Measurements from ENCODE around the gene EDC4. TPM values are rescaled to one million over a fixed set of nuclear protein-coding genes. Genes with fewer than 3 reads are reported as not detected.

The EDC4 gene
- total RNA-seq, 4 donors from 2014 or later: 36.7 to 62.4 (median 55.6) TPM

DNA sequence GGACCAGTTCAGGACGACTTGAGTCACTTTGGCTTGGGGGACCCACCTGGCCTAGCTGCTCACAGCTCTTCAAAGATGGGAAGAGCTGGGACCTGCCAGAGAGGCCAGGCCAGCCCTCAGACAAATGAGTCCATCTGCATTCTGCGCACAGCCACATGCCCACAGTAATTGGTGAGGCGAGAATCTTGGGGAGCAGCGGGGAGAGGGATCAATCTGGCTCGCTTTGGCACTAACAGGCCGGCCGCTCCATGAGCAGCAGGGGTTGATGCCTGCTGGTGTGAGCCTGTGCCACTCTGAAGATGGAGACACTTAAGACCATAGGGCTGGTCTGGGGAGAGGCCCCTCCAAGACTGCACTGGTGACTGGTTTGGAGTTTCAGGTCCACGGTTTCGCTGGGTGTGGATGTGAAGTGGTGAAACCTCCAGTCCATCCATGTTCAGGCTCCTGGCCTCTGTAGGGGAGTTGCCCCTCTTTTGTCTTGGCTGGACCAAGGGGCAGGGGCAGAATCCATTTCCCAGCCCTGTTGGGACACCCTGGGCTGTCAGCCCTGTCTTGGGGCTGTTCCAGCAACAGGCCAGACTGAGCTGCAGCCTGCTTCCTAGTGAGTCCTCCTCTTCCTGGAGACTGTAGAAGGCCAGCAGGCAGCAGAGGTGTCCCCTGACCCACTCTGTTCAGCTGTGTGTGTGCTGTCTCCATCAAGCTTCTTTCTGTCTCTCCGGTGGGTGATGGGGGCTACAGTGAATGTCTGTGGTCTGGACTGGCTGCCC, 51.5 kb downstream of the EDC4 start:
- no peak overlapping the region for H3K4me3 ChIP-seq
- WGBS, 2 donors: 76 to 91% methylated on average over 10 of the region's 10 CpGs
- H3K27ac ChIP-seq: peak overlapping the region in 1 of 4 donors; percentile 16

DNA sequence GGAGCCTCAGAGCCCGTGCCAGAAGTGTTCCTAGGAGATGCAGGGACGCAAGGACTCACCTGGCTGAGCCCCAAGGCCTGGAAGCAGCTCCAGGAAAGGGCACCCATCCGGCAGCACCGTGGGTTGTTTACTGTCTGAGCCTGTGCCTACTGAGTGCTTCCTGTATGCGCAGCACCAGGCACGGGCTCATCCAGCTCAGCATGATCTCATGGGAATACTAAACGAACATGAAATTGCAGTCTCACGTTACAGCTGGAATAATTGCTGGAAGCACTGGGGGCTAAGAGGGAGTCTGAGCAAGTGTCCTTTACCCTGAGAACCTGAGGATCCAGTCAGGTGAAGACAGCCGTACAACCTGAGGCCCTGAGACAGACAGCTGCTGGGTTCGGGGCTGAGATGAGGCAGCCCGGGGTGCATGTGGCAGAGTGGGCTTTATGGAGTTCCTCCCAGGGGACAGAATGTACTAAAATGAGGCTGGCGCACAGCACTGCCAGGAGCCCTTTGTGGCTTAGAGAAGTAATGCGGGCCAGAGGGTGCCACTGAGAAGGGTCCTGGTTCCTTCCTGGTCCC, 53.4 kb downstream of the EDC4 start:
- peaks cover 0 to 53% (median 4%) of the 10 kb centered on the region in 4 donors for H3K4me1 ChIP-seq
- H3K27ac ChIP-seq: peak overlapping the region; percentile 2 to 62 (median 20)
- TF ChIP-seq EP300 (IDR thresholded peaks at IDR 0.05): no peak
- TF ChIP-seq POLR2A (IDR thresholded peaks at IDR 0.05): no peak
- TF ChIP-seq, protein P1, sequence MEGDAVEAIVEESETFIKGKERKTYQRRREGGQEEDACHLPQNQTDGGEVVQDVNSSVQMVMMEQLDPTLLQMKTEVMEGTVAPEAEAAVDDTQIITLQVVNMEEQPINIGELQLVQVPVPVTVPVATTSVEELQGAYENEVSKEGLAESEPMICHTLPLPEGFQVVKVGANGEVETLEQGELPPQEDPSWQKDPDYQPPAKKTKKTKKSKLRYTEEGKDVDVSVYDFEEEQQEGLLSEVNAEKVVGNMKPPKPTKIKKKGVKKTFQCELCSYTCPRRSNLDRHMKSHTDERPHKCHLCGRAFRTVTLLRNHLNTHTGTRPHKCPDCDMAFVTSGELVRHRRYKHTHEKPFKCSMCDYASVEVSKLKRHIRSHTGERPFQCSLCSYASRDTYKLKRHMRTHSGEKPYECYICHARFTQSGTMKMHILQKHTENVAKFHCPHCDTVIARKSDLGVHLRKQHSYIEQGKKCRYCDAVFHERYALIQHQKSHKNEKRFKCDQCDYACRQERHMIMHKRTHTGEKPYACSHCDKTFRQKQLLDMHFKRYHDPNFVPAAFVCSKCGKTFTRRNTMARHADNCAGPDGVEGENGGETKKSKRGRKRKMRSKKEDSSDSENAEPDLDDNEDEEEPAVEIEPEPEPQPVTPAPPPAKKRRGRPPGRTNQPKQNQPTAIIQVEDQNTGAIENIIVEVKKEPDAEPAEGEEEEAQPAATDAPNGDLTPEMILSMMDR (IDR thresholded peaks at IDR 0.05): no peak
- no peaks in the 10 kb centered on the region for H3K27me3 ChIP-seq
- DNase-seq (ENCODE audit: low spot score in 2 of 2): peak in 1 of 2 donors; percentile 9
- H3K9me3 ChIP-seq: no peaks in the 10 kb centered on the region
- H3K36me3 ChIP-seq: peaks cover 0 to 66% (median 5%) of the 10 kb centered on the region in 3 donors
- no peak overlapping the region for H3K4me3 ChIP-seq
- WGBS, 2 donors: 46 to 53% methylated on average over 7 to 13 of the region's 13 CpGs

More for the DNA sequence above, 51.5 kb downstream of the EDC4 start:
- Histone ChIP-seq H3K4me1 (peaks cover 0 to 65% (median 4%) of the 10 kb centered on the region in 4 donors), H3K36me3 (peaks cover 0 to 48% (median 5%) of the 10 kb centered on the region in 3 donors), H3K9me3 (no peaks in the 10 kb centered on the region), H3K27me3 (no peaks in the 10 kb centered on the region)
- no peak for TF ChIP-seq POLR2A (IDR thresholded peaks at IDR 0.05)
- no peak for TF ChIP-seq EP300 (IDR thresholded peaks at IDR 0.05)
- TF ChIP-seq, protein P1 (IDR thresholded peaks at IDR 0.05): no peak
- DNase-seq (ENCODE audit: low spot score in 2 of 2): no peak

DNA sequence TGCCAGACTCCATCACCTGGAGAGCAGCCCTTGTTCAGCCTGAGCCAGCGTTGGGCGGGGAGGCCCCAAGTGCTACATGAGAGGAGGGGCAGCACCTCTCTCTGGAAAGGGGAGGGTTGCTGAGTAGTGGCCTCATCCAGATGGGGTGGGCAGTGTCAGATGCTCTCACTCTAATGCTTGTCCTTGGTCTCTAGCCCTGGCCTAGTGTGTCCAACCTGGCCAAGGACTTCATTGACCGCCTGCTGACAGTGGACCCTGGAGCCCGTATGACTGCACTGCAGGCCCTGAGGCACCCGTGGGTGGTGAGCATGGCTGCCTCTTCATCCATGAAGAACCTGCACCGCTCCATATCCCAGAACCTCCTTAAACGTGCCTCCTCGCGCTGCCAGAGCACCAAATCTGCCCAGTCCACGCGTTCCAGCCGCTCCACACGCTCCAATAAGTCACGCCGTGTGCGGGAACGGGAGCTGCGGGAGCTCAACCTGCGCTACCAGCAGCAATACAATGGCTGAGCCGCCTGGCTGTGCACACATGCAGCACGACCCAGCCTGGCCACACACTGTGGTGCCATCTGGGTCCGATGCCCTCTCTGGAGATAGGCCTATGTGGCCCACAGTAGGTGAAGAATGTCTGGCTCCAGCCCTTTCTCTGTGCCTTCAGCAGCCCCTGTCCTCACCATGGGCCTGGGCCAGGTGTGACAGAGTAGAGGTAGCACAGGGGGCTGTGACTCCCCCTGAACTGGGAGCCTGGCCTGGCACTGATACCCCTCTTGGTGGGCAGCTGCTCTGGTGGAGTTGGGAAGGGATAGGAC, 54.5 kb downstream of the EDC4 start:
- Histone ChIP-seq H3K4me3 (no peak overlapping the region), H3K36me3 (peaks cover 0 to 75% (median 5%) of the 10 kb centered on the region in 3 donors), H3K27me3 (no peaks in the 10 kb centered on the region), H3K9me3 (no peaks in the 10 kb centered on the region), H3K27ac (peak overlapping the region in 2 of 4 donors; percentile 7 to 62), H3K4me1 (peaks cover 0 to 44% (median 0%) of the 10 kb centered on the region in 4 donors)
- TF ChIP-seq, protein P1 (IDR thresholded peaks at IDR 0.05): no peak
- TF ChIP-seq EP300 (IDR thresholded peaks at IDR 0.05): no peak
- TF ChIP-seq POLR2A (IDR thresholded peaks at IDR 0.05): no peak
- peak in 1 of 2 donors; percentile 10 for DNase-seq (ENCODE audit: low spot score in 2 of 2)
- WGBS, 2 donors: 83 to 94% methylated on average over 21 to 22 of the region's 22 CpGs

DNA sequence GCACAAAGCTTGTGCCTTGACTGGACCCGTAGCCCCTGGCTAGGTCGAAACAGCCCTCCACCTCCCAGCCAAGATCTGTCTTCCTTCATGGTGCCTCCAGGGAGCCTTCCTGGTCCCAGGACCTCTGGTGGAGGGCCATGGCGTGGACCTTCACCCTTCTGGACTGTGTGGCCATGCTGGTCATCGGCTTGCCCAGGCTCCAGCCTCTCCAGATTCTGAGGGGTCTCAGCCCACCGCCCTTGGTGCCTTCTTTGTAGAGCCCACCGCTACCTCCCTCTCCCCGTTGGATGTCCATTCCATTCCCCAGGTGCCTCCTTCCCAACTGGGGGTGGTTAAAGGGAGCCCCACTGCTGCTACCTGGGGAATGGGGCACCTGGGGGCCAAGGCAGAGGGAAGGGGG, 55.3 kb downstream of the EDC4 start:
- peaks cover 0 to 36% (median 0%) of the 10 kb centered on the region in 4 donors for H3K4me1 ChIP-seq
- 83 to 87% methylated on average over 7 of the region's 7 CpGs for WGBS, 2 donors

More for the DNA sequence above, 55.3 kb downstream of the EDC4 start:
- no peak for DNase-seq (ENCODE audit: low spot score in 2 of 2)
- H3K36me3 ChIP-seq: peaks cover 0 to 70% (median 5%) of the 10 kb centered on the region in 3 donors
- no peaks in the 10 kb centered on the region for H3K27me3 ChIP-seq
- H3K4me3 ChIP-seq: no peak overlapping the region
- H3K9me3 ChIP-seq: no peaks in the 10 kb centered on the region
- no peak overlapping the region for H3K27ac ChIP-seq
- TF ChIP-seq POLR2A (IDR thresholded peaks at IDR 0.05): no peak
- TF ChIP-seq, protein P1 (IDR thresholded peaks at IDR 0.05): no peak
- TF ChIP-seq EP300 (IDR thresholded peaks at IDR 0.05): no peak

Data from tibial nerve (tissue), 4 donors.